HG02884 (cell line): ENCODE measurements around the gene PEX6.
A peak's percentile ranks its signal among the peaks of the same experiment; 100 is the strongest.

Experiments
- ATAC-seq: cut with Tn5 transposase; IDR thresholded peaks from one replicate; pipeline ENCODE4 v1.9.1; 2021; ENCODE audit warnings: mild to moderate bottlenecking, moderate library complexity; ENCODE audit not compliant: unreplicated experiment

Gene PEX6, protein sequence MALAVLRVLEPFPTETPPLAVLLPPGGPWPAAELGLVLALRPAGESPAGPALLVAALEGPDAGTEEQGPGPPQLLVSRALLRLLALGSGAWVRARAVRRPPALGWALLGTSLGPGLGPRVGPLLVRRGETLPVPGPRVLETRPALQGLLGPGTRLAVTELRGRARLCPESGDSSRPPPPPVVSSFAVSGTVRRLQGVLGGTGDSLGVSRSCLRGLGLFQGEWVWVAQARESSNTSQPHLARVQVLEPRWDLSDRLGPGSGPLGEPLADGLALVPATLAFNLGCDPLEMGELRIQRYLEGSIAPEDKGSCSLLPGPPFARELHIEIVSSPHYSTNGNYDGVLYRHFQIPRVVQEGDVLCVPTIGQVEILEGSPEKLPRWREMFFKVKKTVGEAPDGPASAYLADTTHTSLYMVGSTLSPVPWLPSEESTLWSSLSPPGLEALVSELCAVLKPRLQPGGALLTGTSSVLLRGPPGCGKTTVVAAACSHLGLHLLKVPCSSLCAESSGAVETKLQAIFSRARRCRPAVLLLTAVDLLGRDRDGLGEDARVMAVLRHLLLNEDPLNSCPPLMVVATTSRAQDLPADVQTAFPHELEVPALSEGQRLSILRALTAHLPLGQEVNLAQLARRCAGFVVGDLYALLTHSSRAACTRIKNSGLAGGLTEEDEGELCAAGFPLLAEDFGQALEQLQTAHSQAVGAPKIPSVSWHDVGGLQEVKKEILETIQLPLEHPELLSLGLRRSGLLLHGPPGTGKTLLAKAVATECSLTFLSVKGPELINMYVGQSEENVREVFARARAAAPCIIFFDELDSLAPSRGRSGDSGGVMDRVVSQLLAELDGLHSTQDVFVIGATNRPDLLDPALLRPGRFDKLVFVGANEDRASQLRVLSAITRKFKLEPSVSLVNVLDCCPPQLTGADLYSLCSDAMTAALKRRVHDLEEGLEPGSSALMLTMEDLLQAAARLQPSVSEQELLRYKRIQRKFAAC

DNA sequence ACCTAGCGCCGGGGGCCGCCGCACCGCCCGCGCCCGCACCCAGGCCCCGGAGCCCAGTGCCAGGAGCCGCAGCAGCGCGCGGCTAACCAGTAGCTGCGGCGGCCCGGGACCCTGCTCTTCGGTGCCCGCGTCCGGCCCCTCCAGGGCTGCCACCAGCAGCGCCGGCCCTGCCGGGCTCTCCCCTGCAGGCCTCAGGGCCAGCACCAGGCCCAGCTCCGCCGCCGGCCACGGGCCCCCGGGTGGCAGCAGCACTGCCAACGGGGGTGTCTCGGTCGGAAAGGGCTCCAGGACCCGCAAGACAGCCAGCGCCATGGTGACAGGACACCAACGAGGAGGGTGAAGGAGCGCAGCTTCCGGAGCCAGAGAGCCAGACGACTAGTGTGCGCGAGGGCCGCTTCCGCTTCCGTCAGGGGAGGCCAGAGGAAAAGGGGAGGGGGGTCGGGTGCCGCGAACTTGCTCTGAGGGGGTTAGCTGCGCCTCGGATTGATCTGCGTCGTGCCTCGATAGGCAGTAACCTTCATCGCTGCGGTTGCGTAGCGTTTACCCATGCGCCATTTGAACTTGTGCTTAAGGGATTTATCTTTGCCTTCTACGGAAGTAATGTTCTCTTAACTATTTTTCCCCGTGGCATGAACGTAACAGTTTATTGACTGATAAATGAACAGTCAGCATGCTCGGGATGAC lies at the start of gene PEX6:
PEX6 (minus strand) TSS at position 343 of the 684 bp plus-strand sequence; CDS start at position 312, 31 bp downstream.
- ATAC-seq: peak; percentile 70

- no peak for ATAC-seq
Observed at GRCh38 chr6:43026365-43026764, 47.4 kb upstream of the PEX6 start.

DNA sequence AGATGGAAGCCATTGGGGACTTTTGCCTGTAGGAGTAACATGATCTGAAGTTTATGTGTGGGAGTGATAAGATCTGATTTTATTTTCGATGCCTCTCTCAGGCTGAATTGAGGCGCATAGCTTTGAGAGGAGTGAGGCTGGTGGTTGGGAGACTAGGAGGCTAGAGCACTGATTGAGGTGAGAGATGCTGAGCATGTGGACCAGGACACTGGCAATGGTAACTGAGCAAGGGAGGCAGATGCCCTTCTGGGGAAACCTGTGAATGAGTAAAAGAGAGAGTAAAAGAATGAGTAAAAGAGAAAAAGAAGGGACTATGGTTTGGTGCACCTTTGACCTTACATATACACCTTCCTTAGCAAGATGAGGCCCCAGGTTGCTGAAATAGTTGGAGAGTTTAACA lies 45.5 kb upstream of the PEX6 start:
- no peak for ATAC-seq

GRCh38 chr6:43021270-43022047 lies 42.5 kb upstream of the PEX6 start, which contains the start of gene RRP36:
Gene RRP36 (plus strand): TSS chr6:43021623. CDS start chr6:43021655, 32 bp downstream.
- ATAC-seq: no peak

- no peak for ATAC-seq
Observed at GRCh38 chr6:43020847-43021246, 41.9 kb upstream of the PEX6 start.

GRCh38 chr6:43020052-43020705 lies 41.2 kb upstream of the PEX6 start:
- no peak for ATAC-seq

DNA sequence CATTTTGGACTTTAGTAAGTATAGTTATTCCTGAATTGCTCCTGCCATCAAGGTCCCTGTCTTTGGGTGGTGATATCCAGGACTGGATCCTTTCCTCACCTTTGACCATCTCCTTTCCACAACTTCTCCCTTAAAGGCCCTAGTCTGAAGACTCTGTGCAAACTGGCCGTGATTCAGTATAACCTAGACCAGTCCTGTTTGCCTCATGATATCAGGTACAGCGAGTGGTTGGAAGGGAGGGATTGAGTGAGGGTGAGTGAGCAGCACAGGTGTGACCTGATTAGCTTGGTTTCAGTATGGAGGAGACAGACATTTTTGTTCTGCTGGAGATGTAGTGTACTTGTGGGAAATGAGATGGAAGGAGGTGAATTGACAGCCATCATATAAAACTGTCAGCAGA lies 40.2 kb upstream of the PEX6 start:
- no peak for ATAC-seq

DNA sequence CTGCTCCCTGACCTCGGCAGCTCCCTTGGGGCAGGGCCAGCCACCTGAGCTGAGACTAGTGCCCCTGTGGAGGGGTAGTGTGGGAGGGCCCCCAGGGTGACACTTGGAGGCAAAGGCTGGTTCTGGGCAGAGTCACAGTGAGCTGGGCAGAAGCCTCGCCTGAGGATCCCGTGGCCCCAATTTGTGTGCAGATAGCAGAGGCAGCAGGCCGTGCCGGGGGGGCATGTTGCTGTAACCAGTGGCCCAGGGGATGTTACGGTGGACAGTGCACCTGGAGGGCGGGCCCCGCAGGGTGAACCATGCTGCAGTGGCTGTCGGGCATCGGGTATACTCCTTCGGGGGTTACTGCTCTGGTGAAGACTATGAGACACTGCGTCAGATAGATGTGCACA lies 38.0 kb upstream of the PEX6 start:
- ATAC-seq: no peak

DNA sequence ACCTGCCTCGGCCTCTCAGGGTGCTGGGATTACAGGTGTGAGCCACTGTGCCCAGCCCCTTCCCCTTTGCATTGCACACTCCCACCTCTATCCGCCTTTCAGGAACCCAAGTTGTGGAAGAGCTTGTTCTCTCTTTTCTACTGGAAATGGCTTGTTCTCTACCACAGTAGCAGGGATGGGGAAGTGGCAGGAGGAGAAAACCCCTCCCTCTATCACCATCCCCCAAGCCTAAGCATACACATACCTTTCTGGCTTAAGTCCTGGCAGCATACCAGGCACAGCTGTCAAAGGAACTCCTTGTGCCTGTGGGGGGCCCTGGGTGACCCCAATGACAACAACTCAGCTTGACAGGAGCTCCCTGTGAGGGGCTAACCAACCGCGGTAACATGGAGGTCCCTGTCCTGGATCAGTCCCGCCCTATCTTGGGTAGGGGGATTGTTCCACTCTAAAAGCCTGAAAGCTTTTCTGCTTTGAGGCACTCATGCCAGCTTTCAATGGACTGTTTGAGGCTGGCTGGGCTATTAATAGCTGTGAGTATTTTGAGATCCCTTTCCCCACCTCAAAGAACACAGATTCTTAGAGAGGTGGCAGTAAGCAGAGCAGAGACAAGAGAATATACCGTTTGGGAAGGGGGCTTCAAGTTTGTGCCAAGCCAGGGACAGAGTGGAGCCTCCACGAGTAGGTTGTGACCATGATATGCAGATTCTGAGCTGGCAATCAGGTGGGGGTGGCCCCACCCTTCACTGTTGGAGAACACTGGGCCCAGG lies 37.4 kb upstream of the PEX6 start:
- ATAC-seq: no peak

- ATAC-seq: no peak
Observed at GRCh38 chr6:43014434-43014909, 35.5 kb upstream of the PEX6 start.

DNA sequence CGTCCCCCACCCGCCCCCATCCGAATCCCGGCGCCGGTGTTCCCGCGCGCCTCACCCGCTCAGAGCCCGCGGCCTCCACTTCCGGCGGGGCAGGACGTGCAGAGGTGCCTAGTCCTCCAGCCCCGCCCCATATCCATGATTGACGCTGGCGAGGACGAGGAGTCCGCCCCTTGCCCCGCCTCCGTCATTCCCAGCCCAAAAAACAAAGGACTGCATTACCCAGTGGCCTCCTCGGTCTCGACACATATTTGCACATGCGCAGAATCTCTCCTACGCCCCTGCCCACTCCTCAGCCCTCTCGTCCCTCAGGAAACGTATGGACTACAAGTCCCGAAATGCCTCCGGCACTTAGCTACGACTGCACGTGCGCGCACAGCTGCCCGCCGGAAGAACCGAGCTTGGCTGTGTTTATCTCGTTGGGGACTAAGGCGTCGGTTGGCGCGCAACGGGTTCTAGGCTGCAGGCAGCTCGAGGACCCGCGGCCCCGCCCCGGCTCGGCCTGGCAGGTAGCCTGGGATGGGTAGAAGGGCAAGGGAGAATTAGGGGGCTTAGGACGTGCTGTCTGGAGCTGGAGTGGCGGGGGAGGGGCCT lies 35.0 kb upstream of the PEX6 start, which contains the start of the genes KLHDC3 and MEA1:
KLHDC3 (plus strand) TSS at position 407 of the 591 bp plus-strand sequence. CDS start 2,944 bp downstream, outside the sequence.
MEA1 (minus strand) TSS at position 104 of the 591 bp plus-strand sequence. CDS start 133 bp downstream, outside the sequence.
- ATAC-seq: peak; percentile 79

- ATAC-seq: no peak
Observed at GRCh38 chr6:43013097-43013842, 34.3 kb upstream of the PEX6 start.

DNA sequence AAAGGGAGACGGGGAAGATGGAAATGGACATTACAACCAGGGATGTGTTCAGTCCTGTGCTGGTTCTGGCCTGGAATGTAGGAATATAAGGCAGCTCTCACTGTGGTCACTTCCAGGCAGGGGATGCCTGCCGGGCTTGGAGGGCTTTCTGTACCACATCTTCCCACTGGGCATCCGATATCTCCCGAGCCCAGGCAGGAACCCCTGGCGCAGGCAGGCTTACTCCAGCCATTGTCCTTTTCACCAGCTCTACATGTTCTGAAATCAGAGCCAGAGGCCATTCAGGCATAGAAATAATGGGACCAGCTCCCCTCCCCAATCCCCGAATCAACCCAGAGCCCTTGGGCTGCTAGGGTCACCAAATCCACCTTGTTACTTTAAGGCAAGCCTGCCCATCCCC lies 33.4 kb upstream of the PEX6 start:
- no peak for ATAC-seq

GRCh38 chr6:43011207-43011606 lies 32.2 kb upstream of the PEX6 start:
- ATAC-seq: no peak

GRCh38 chr6:43009124-43009523 lies 30.1 kb upstream of the PEX6 start:
- ATAC-seq: no peak

DNA sequence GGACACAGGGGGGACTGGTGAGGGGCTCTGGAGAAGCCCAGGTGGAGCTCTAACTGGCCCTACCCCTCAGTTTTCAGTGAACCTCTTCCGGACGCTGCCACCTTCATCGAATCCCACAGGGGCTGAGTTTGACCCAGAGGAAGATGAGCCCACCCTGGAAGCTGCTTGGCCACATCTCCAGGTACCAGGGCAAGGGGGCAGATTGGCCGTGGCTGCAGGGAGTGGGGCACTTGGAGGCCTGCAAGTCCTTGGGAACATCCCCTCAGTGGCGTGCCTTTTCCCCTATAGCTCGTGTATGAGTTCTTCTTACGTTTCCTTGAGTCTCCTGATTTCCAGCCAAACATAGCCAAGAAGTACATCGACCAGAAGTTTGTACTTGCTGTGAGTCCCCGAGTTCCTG lies 28.1 kb upstream of the PEX6 start:
- ATAC-seq: no peak

DNA sequence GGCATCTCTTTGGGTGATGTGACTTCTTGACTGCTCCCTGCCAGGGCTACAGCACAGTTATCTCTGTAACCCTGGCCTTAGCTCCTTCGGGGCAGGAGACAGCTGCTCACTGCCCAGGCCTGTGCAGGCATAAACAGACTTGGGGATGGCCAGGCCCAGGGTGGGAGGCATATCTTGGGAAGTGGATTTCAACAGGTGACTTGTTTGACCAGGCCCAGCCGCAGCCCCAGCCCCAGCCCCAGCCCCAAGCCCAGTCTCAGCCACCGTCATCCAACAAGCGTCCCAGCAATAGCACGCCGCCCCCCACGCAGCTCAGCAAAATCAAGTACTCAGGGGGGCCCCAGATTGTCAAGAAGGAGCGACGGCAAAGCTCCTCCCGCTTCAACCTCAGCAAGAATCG lies 27.3 kb upstream of the PEX6 start:
- no peak for ATAC-seq

DNA sequence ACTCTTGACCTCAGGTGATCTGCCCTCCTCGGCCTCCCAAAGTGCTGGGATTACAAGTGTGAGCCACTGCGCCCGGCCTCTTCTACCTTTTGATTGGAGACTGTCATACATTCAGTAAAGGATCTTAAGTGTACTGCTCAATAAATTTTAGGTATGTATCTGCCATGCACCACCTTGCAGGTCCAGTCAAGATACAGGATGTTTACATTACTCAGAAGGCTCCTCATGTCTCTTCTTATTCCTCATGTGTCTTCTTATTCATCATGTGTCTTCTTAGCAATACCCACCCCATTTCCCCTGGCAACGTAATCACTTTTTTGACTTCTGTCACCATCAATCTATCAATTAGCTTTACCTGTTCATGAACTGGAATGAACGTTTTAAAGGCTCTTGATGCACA lies 26.9 kb upstream of the PEX6 start:
- no peak for ATAC-seq
